K562 (cell line): Measurements from ENCODE around the gene RAG2. TPM values are rescaled to one million over a fixed set of nuclear protein-coding genes. Genes with fewer than 3 reads are reported as not detected.

Experiments
- ATAC-seq: fragments of 200-7000 bp; cut with Tn5 transposase; 3 replicates; pipeline ENCODE4 v1.9.1; 2020; ENCODE audit warnings: moderate library complexity
- BruUV-seq: library from RNA; stranded (reverse); fragments of 400-500 nt; replicated peaks from 2 replicates; lab custom pipeline; 2021; lab: Mats Ljungman, UMichigan
- CTCF ChIA-PET: fragments of 300-600 bp; formaldehyde crosslinking; extraction: SDS; loops from one replicate; lab custom pipeline; 2021; ENCODE audit warnings: low intra/inter-chr PET ratio; lab: Yijun Ruan, JAX
- POLR2A ChIA-PET: fragments of 300-600, 350-650 bp; sonication (Branson Sonifier 250); formaldehyde crosslinking; extraction: SDS; loops from one replicate; lab custom pipeline; 2021; ENCODE audit warnings: antibody characterized with exemption, inconsistent platforms; lab: Yijun Ruan, JAX
- DNase-seq, 4 experiments: peaks; one replicate each; pipeline versions ENCODE4 v3.0.0 to v3.0.0-alpha.2; 2011 to 2018; ENCODE audit warnings: low spot score in 3 of 4, mixed read lengths in 3 of 4; ENCODE audit errors: extremely low read depth in 1 of 4
- FAIRE-seq: peaks from 2 replicates; lab custom pipeline; 2011; peaks lifted over from hg19 to GRCh38; lab: Jason Lieb, UNC
- H2AFZ ChIP-seq: 2 replicates; pipeline ENCODE4 v1.6.0; 2011; ENCODE audit warnings: low read depth, low read length, control low read depth, inconsistent platforms
- H3K27ac ChIP-seq: fragments of 200-600 bp; 3 replicates; pipeline ENCODE4 v1.8.0; 2011; ENCODE audit warnings: low read depth, mild to moderate bottlenecking, control low read depth, inconsistent platforms, low read length, moderate library complexity, mixed read lengths; ENCODE audit errors: extremely low read depth
- H3K27me3 ChIP-seq, 2 experiments: fragments of 300-600 bp in 1 of 2; 2 replicates in 1 of 2; 3 replicates in 1 of 2; pipeline versions ENCODE4 v1.6.0 to v1.8.0; 2011; ENCODE audit warnings: inconsistent platforms in 2 of 2, low read length in 2 of 2, mild to moderate bottlenecking in 1 of 2, mixed read lengths in 1 of 2, moderate library complexity in 1 of 2; ENCODE audit not compliant: control insufficient read depth in 2 of 2, insufficient read depth in 2 of 2
- H3K36me3 ChIP-seq: fragments of 300-600 bp; 3 replicates; pipeline ENCODE4 v1.8.0; 2011; ENCODE audit warnings: mild to moderate bottlenecking, low read length, inconsistent platforms; ENCODE audit not compliant: control insufficient read depth, insufficient read depth
- H3K4me1 ChIP-seq, 2 experiments: fragments of 200-600 bp in 1 of 2; replicated peaks in 1 of 2; 2 replicates in 1 of 2; 3 replicates in 1 of 2; pipeline versions ENCODE4 v1.5.1 to v1.8.0; 2011; ENCODE audit warnings: inconsistent platforms in 2 of 2, low read length in 2 of 2, mild to moderate bottlenecking in 1 of 2, mixed read lengths in 1 of 2, moderate library complexity in 1 of 2; ENCODE audit not compliant: control insufficient read depth in 2 of 2, insufficient read depth in 2 of 2
- H3K4me2 ChIP-seq: 2 replicates; pipeline ENCODE4 v1.6.1; 2011; ENCODE audit warnings: low read length, control low read depth, inconsistent platforms, mixed read lengths; ENCODE audit not compliant: insufficient read depth
- H3K4me3 ChIP-seq: fragments of 200-600 bp; sonication (generic), shearing (Covaris generic); 2 replicates; pipeline ENCODE4 v1.5.1; 2016; ENCODE audit warnings: control low read depth, inconsistent platforms
- H3K79me2 ChIP-seq: fragments of 200-600 bp; 3 replicates; pipeline ENCODE4 v1.8.0; 2011; ENCODE audit warnings: low read length, inconsistent platforms; ENCODE audit not compliant: control insufficient read depth, insufficient read depth
- H3K9ac ChIP-seq, 2 experiments: 2 replicates each; pipeline versions ENCODE4 v1.6.0 to v1.6.1; 2011; ENCODE audit warnings: low read depth in 2 of 2, low read length in 2 of 2, control low read depth in 1 of 2, inconsistent platforms in 1 of 2, mild to moderate bottlenecking in 1 of 2, mixed read lengths in 1 of 2; ENCODE audit not compliant: insufficient read depth in 1 of 2
- H3K9me1 ChIP-seq: one replicate; pipeline ENCODE4 v1.6.0; 2011; ENCODE audit warnings: inconsistent platforms, mild to moderate bottlenecking, low read length, moderate library complexity; ENCODE audit not compliant: control insufficient read depth, insufficient read depth
- H3K9me3 ChIP-seq: replicated peaks from 2 replicates; pipeline ENCODE4 v1.5.1; 2011; ENCODE audit warnings: low read depth, low read length, inconsistent platforms; ENCODE audit not compliant: control insufficient read depth, insufficient read depth
- H4K20me1 ChIP-seq: replicated peaks from 2 replicates; pipeline ENCODE4 v1.6.1; 2011; ENCODE audit warnings: low read length, inconsistent platforms, mixed read lengths; ENCODE audit not compliant: control insufficient read depth, insufficient read depth
- ATF1 ChIP-seq, 2 experiments: fragments of 450-650 bp in 1 of 2; IDR thresholded peaks; 2 replicates each; pipeline ENCODE4 v1.6.1; 2016; ENCODE audit warnings: missing compliant biosample characterization in 1 of 2, missing genetic modification characterization in 1 of 2
- ATF7 ChIP-seq: fragments of 450-650 bp; IDR thresholded peaks from 2 replicates; pipeline ENCODE4 v1.7.1; 2014; ENCODE audit warnings: mild to moderate bottlenecking, moderate library complexity
- BCL6 ChIP-seq: fragments of 250-450 bp; sonication (Bioruptor Pico); IDR thresholded peaks from 2 replicates; pipeline ENCODE4 v1.4.0; 2020
- FUS ChIP-seq: fragments of 200-400 bp; formaldehyde crosslinking; optimal IDR thresholded peaks from 2 replicates; pipeline ENCODE3; 2017; ENCODE audit warnings: low read depth, low read length
- HDAC3 ChIP-seq: fragments of 450-650 bp; IDR thresholded peaks from 2 replicates; pipeline ENCODE4 v1.6.1; 2018; ENCODE audit warnings: borderline replicate concordance, mild to moderate bottlenecking, moderate library complexity; ENCODE audit not compliant: partially characterized antibody
- MYC ChIP-seq, 2 experiments: fragments of 250-450 bp in 1 of 2; sonication (Bioruptor Pico) in 1 of 2; IDR thresholded peaks; 2 replicates each; pipeline versions ENCODE4 v1.5.1 to v1.6.1; 2012 to 2021; ENCODE audit warnings: low read depth in 2 of 2, borderline replicate concordance in 1 of 2, improper control_type of control experiment in 1 of 2, low read length in 1 of 2, mild to moderate bottlenecking in 1 of 2, moderate library complexity in 1 of 2
- NR2C2 ChIP-seq, 2 experiments: fragments of 200-800 bp in 1 of 2; sonication (Bioruptor generic) in 1 of 2; sonication (generic) in 1 of 2; formaldehyde crosslinking in 1 of 2; IDR thresholded peaks; 2 replicates each; pipeline versions ENCODE4 v1.6.1 to v1.8.0; 2016 to 2022; ENCODE audit warnings: mild to moderate bottlenecking in 1 of 2, missing compliant biosample characterization in 1 of 2, missing genetic modification characterization in 1 of 2, missing genetic modification reagents in 1 of 2
- SMARCA4 ChIP-seq: fragments of 450-650 bp; IDR thresholded peaks from 2 replicates; pipeline ENCODE4 v1.6.1; 2016
- TAL1 ChIP-seq: fragments of 450-650 bp; IDR thresholded peaks from 2 replicates; pipeline ENCODE4 v1.6.1; 2016; ENCODE audit warnings: mild to moderate bottlenecking
- ZNF766 ChIP-seq: fragments of 200-800 bp; sonication (Bioruptor generic); conservative IDR thresholded peaks from 2 replicates; pipeline ENCODE4 v1.6.1; 2016; ENCODE audit warnings: missing genetic modification characterization, missing compliant biosample characterization
- WGBS: fragments of 100-300 bp; shearing (Covaris generic); methylation state at CpG from one replicate; pipeline ENCODE4 v1.1.6; 2016; ENCODE audit warnings: low coverage, mixed read lengths; ENCODE audit not compliant: insufficient coverage; ENCODE audit errors: missing lambda C conversion rate; 5-methylcytosine and 5-hydroxymethylcytosine counted together
- in situ Hi-C: fragments of 300-500 bp; cut with MboI; formaldehyde crosslinking; loops from 4 replicates; pipeline ENCODE4 v1.15.0; 2018; ENCODE audit warnings: inconsistent platforms, mixed read lengths
- intact Hi-C: fragments of 100-400 bp; cut with micrococcal nuclease; formaldehyde crosslinking; loops from 2 replicates; pipeline ENCODE4 v1.14.2; 2022
- polyA plus RNA-seq, 8 experiments: library from polyadenylated mRNA; depleted of rRNA in 4 of 8; stranded (reverse) in 5 of 8; unstranded in 3 of 8; fragments of >200 nt; fragmentation: Nextera tagmentation in 2 of 8; fragmentation: Illumina TruSeq in 1 of 8; extraction: Ambion mirVana in 2 of 8; extraction: Trizol in 1 of 8; gene quantifications; 2 replicates each; pipeline versions ENCODE4 v1.2.1 to v1.2.3, GENCODE V29; 2011 to 2014; ENCODE audit warnings: inconsistent platforms in 1 of 8, missing spikeins in 1 of 8
- total RNA-seq, 7 experiments: library from RNA; depleted of rRNA in 6 of 7; stranded (reverse); fragments of >200 nt in 6 of 7; fragmentation: Illumina TruSeq in 2 of 7; extraction: Trizol in 2 of 7; gene quantifications; 2 replicates each; pipeline versions ENCODE4 v1.2.1 to v1.2.3, GENCODE V29; 2011 to 2021; ENCODE audit warnings: low replicate concordance in 1 of 7
- TF ChIP-seq, protein P1 (sequence below): fragments of 450-650 bp; IDR thresholded peaks from 2 replicates; pipeline ENCODE4 v1.7.0; 2016; ENCODE audit warnings: borderline replicate concordance
- TF ChIP-seq, protein P2 (sequence below): sonication (generic); formaldehyde crosslinking; IDR thresholded peaks from 2 replicates; pipeline ENCODE4 v1.8.0; 2022; ENCODE audit warnings: missing genetic modification reagents, mild to moderate bottlenecking, borderline replicate concordance

RAG2 gene
- total and polyA plus RNA-seq, 9 of the 15 experiments (the other 6 are each of a cell fraction or from before 2014, with no cell fraction given): 0.06 to 2.7 (median 0.26) TPM; not detected in 3

DNA sequence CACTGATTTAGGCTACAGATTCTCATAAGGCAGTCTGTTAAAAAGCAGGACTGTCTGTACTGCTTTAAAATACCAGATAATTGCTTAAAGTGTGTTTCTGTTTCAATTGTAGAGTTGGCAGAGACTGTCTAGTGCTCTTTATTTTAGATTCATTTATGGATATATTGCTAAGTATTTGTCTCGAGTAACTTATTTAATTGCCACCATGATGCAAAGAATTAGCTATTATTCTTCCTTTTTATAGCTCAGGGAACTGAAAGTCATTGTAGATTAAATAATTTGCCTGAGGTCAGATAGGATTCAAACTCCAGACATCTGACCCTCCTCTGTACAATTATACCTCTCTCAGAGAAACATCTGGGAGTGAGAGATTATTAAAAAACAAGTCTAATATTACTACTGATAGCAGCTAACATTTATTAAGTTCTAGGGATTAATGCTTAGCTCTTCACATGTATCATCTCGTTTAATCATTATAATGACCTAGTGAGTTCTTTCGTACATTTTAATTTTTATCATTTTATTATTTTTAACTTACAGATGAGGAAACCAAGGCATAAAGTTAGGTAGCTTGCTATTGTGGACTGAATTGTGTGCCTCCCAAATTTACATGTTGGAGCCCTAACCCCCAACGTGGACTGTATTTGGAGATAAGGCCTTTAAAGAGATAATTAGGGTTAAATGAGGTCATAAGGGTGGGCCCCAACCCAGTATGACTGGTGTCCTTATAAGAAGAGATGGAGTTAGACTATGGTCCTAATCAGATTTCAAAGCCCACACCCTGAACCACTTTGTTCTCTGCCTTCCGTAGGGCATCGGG, 19.7 kb upstream of the RAG2 start:
- ChIA-PET POLR2A (interaction anchor here (0.8 to 1.7 kb wide), 2 partner anchors 9 to 53 kb away, joined by 4 to 5 read pairs; no protein-coding TSS in a partner anchor), CTCF (no interaction called here)
- Histone ChIP-seq H3K9me1 (no peaks in the 10 kb centered on the region), H3K79me2 (no peaks in the 10 kb centered on the region), H3K36me3 (no peaks in the 10 kb centered on the region), H3K9me3 (no peaks in the 10 kb centered on the region), H2AFZ (no peak overlapping the region), H3K9ac (no peak overlapping the region), H3K27me3 (no peaks in the 10 kb centered on the region), H3K4me2 (peak overlapping the region; percentile 13; the same call in 1 of the 2 replicates), H3K4me3 (no peak overlapping the region), H4K20me1 (no peaks in the 10 kb centered on the region), H3K4me1 (peaks cover 0 to 17% of the 10 kb centered on the region in 2 experiments; a peak in 2 of 5 replicates), H3K27ac (no peak overlapping the region)
- no peak for ATAC-seq
- BruUV-seq: no TSS peak
- FAIRE-seq: no peak
- intact Hi-C loops (no loop called here), in situ Hi-C loops (no loop called here)
- 13% methylated on average over 6 of the region's 6 CpGs for WGBS
- DNase-seq: peak in 1 of 4 experiments; percentile 28
- TF ChIP-seq SMARCA4: peak; percentile 32; the same call in 1 of the 2 replicates
- peak; percentile 34 for TF ChIP-seq TAL1
- TF ChIP-seq ATF1 (CRISPR knock-in tag; IDR thresholded peaks at IDR 0.05): no peak
- TF ChIP-seq ATF1 (tag; IDR thresholded peaks at IDR 0.05): peak; percentile 45; the same call in 1 of the 2 replicates
- 0 out of 2 replicates have a peak, but pooled peaks have one; percentile 13 for TF ChIP-seq MYC (IDR thresholded peaks at IDR 0.05; ENCODE audit: low read depth, low read length)
- TF ChIP-seq MYC (CRISPR knock-in tag; IDR thresholded peaks at IDR 0.05; ENCODE audit: borderline replicate concordance, low read depth): no peak
- no peak for TF ChIP-seq FUS
- TF ChIP-seq HDAC3: peak; percentile 15
- peak; percentile 62; the same call in 1 of the 2 replicates for TF ChIP-seq ATF7
- TF ChIP-seq, protein P1, sequence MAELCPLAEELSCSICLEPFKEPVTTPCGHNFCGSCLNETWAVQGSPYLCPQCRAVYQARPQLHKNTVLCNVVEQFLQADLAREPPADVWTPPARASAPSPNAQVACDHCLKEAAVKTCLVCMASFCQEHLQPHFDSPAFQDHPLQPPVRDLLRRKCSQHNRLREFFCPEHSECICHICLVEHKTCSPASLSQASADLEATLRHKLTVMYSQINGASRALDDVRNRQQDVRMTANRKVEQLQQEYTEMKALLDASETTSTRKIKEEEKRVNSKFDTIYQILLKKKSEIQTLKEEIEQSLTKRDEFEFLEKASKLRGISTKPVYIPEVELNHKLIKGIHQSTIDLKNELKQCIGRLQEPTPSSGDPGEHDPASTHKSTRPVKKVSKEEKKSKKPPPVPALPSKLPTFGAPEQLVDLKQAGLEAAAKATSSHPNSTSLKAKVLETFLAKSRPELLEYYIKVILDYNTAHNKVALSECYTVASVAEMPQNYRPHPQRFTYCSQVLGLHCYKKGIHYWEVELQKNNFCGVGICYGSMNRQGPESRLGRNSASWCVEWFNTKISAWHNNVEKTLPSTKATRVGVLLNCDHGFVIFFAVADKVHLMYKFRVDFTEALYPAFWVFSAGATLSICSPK: no peak
- TF ChIP-seq, protein P2, sequence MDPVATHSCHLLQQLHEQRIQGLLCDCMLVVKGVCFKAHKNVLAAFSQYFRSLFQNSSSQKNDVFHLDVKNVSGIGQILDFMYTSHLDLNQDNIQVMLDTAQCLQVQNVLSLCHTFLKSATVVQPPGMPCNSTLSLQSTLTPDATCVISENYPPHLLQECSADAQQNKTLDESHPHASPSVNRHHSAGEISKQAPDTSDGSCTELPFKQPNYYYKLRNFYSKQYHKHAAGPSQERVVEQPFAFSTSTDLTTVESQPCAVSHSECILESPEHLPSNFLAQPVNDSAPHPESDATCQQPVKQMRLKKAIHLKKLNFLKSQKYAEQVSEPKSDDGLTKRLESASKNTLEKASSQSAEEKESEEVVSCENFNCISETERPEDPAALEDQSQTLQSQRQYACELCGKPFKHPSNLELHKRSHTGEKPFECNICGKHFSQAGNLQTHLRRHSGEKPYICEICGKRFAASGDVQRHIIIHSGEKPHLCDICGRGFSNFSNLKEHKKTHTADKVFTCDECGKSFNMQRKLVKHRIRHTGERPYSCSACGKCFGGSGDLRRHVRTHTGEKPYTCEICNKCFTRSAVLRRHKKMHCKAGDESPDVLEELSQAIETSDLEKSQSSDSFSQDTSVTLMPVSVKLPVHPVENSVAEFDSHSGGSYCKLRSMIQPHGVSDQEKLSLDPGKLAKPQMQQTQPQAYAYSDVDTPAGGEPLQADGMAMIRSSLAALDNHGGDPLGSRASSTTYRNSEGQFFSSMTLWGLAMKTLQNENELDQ (CRISPR knock-in tag): no peak
- 0 out of 2 replicates have a peak, but pooled peaks have one; percentile 30 for TF ChIP-seq ZNF766 (CRISPR knock-in tag)
- TF ChIP-seq NR2C2 (CRISPR knock-in tag; IDR thresholded peaks at IDR 0.05): no peak
- peak; percentile 62; the same call in 1 of the 2 replicates for TF ChIP-seq NR2C2 (tag; IDR thresholded peaks at IDR 0.05)
- no peak for TF ChIP-seq BCL6 (CRISPR knock-in tag)
